RWPE2 (cell line): Measurements from ENCODE around the gene KCNS1.

ENCODE experiments used
- ATAC-seq: fragments of 200-7000 bp; cut with Tn5 transposase; 3 replicates; pipeline ENCODE4 v1.9.1; 2021; ENCODE audit warnings: low read depth
- DNase-seq: peaks from one replicate; pipeline ENCODE4 v3.0.0-alpha.2; 2020; ENCODE audit warnings: low spot score
- H3K27ac ChIP-seq: fragments of 450-650 bp; 2 replicates; pipeline ENCODE4 v1.5.1; 2017; ENCODE audit warnings: mild to moderate bottlenecking; ENCODE audit not compliant: poor library complexity, severe bottlenecking
- H3K27me3 ChIP-seq: fragments of 250-450 bp; sonication (Bioruptor Pico); 2 replicates; pipeline ENCODE4 v1.5.1; 2021; ENCODE audit warnings: mild to moderate bottlenecking, moderate library complexity; ENCODE audit not compliant: insufficient read depth, poor library complexity, severe bottlenecking
- H3K36me3 ChIP-seq: fragments of 250-450 bp; sonication (Bioruptor Pico); 2 replicates; pipeline ENCODE4 v1.5.1; 2020; ENCODE audit warnings: low read depth, mild to moderate bottlenecking, moderate library complexity
- H3K4me1 ChIP-seq: fragments of 250-450 bp; sonication (Bioruptor Pico); 2 replicates; pipeline ENCODE4 v1.5.1; 2021; ENCODE audit warnings: mild to moderate bottlenecking, moderate library complexity; ENCODE audit not compliant: insufficient read depth, poor library complexity, severe bottlenecking
- H3K4me3 ChIP-seq: fragments of 250-450 bp; sonication (Bioruptor Pico); 2 replicates; pipeline ENCODE4 v1.5.1; 2021; ENCODE audit warnings: mild to moderate bottlenecking, moderate library complexity; ENCODE audit not compliant: severe bottlenecking
- H3K9me3 ChIP-seq: fragments of 250-450 bp; sonication (Bioruptor Pico); 2 replicates; pipeline ENCODE4 v1.5.1; 2021; ENCODE audit warnings: mild to moderate bottlenecking, moderate library complexity; ENCODE audit not compliant: severe bottlenecking
- CTCF ChIP-seq: fragments of 450-650 bp; IDR thresholded peaks from one replicate; pipeline ENCODE4 v1.5.1; 2017; ENCODE audit warnings: mild to moderate bottlenecking, moderate library complexity; ENCODE audit not compliant: poor library complexity, severe bottlenecking

The KCNS1 gene

GRCh38 chr20:45098103-45098773 lies 2.7 kb downstream of the KCNS1 start:
- Histone ChIP-seq H3K27me3 (peaks cover 19% of the 10 kb centered on the region), H3K36me3 (no peaks in the 10 kb centered on the region), H3K4me3 (peak overlapping the region; percentile 2), H3K27ac (no peak overlapping the region), H3K4me1 (no peaks in the 10 kb centered on the region), H3K9me3 (no peaks in the 10 kb centered on the region)
- DNase-seq (no peak), ATAC-seq (no peak)
- TF ChIP-seq CTCF, result peak; percentile 50

GRCh38 chr20:45097485-45098102 lies 3.3 kb downstream of the KCNS1 start:
- Histone ChIP-seq H3K36me3 (no peaks in the 10 kb centered on the region), H3K4me3 (no peak overlapping the region), H3K27me3 (peaks cover 19% of the 10 kb centered on the region), H3K27ac (no peak overlapping the region), H3K9me3 (no peaks in the 10 kb centered on the region), H3K4me1 (no peaks in the 10 kb centered on the region)
- DNase-seq, result no peak
- peak; percentile 74 for TF ChIP-seq CTCF
- ATAC-seq, result 0 out of 3 replicates have a peak, but pooled peaks have one; percentile 6

GRCh38 chr20:45096781-45097180 lies 4.1 kb downstream of the KCNS1 start:
- DNase-seq (no peak), ATAC-seq (0 out of 3 replicates have a peak, but pooled peaks have one; percentile 8)
- H3K27ac ChIP-seq, result no peak overlapping the region
- no peaks in the 10 kb centered on the region for H3K36me3 ChIP-seq
- TF ChIP-seq CTCF, result no peak
- H3K4me1 ChIP-seq, result no peaks in the 10 kb centered on the region
- no peak overlapping the region for H3K4me3 ChIP-seq
- H3K9me3 ChIP-seq, result no peaks in the 10 kb centered on the region
- H3K27me3 ChIP-seq, result peaks cover 19% of the 10 kb centered on the region

GRCh38 chr20:45095805-45096238 lies 5.1 kb downstream of the KCNS1 start:
- no peaks in the 10 kb centered on the region for H3K36me3 ChIP-seq
- TF ChIP-seq CTCF, result peak; percentile 100
- no peaks in the 10 kb centered on the region for H3K4me1 ChIP-seq
- ATAC-seq (peak; percentile 59), DNase-seq (no peak)
- no peak overlapping the region for H3K4me3 ChIP-seq
- H3K9me3 ChIP-seq, result no peaks in the 10 kb centered on the region
- no peak overlapping the region for H3K27ac ChIP-seq
- H3K27me3 ChIP-seq, result peaks cover 19% of the 10 kb centered on the region
